Measurements from ENCODE around the gene CLHC1. TPM values are rescaled to one million over a fixed set of nuclear protein-coding genes. Genes with fewer than 3 reads are reported as not detected.

Gene CLHC1
- total and polyA plus RNA-seq, 2 donors (not counting 1 experiment from before 2014, with no cell fraction given) = 6.5 to 11.9 TPM

- no peak for DNase-seq (ENCODE audit: low read depth in 2 of 2)
- Histone ChIP-seq H3K27me3 (ENCODE audit: control insufficient read depth, insufficient read depth, low read length) (no peaks in the 10 kb centered on the region), H2AFZ (ENCODE audit: low read length) (no peak overlapping the region), H3K4me2 (ENCODE audit: extremely low read depth, insufficient read depth, low read length) (no peak overlapping the region), H3K79me2 (ENCODE audit: control insufficient read depth, insufficient read depth, low read length) (peaks cover 7% of the 10 kb centered on the region), H3K9ac (ENCODE audit: insufficient read depth, low read length) (no peak overlapping the region), H3K36me3 (ENCODE audit: control insufficient read depth, insufficient read depth, low read length) (no peaks in the 10 kb centered on the region), H4K20me1 (ENCODE audit: control insufficient read depth, extremely low read depth, insufficient read depth, low read length) (no peaks in the 10 kb centered on the region), H3K4me1 (ENCODE audit: control insufficient read depth, extremely low read depth, insufficient read depth, low read length) (no peaks in the 10 kb centered on the region), H3K9me3 (ENCODE audit: control insufficient read depth, insufficient read depth, low read depth, low read length) (no peaks in the 10 kb centered on the region), H3K4me3 (replicated peaks in 1 of 4; ENCODE audit: control extremely low read depth in 1 of 4, insufficient read depth in 1 of 4, low read depth in 3 of 4, low read length in 4 of 4) (no peak overlapping the region), H3K27ac (ENCODE audit: insufficient read depth, low read length) (no peak overlapping the region)
- no peak for TF ChIP-seq CTCF (conservative IDR thresholded peaks at IDR 0.05 in 1 of 2, IDR thresholded peaks at IDR 0.05 in 1 of 2; ENCODE audit: low read depth in 1 of 2, low read length in 2 of 2)
- no peak for TF ChIP-seq EZH2 (IDR thresholded peaks at IDR 0.05; ENCODE audit: low read length, missing control alignments)
These were observed 6.5 kb downstream of the CLHC1 start for GRCh38 chr2:55225481-55226020.

DNA sequence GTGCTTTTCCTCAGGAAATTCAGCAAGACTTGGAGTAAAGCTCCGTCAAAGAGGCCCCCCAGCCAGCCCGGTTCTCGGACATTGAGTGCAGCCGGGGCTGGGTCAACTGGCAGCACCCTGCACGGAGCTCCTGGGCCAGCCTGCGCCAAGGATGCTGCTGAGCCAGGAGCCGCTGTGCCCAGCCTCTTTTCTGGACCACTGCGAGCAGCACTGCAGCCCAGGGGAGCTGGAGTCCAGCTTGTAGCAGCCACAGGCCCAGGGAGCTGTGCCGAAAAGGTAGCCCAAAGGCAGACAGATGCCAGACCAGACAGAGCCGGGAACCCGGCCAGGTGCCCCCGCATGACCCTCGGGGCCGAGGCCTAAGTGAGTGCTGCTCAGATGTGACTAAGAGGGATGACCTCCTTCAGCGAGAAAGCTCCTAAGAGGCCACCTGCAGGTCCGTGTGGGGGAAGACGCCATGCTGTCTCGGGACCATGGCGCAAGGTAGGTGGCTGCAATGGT is 7.3 kb downstream of the CLHC1 start:
- no peak overlapping the region for H3K4me3 ChIP-seq (replicated peaks in 1 of 4; ENCODE audit: control extremely low read depth in 1 of 4, insufficient read depth in 1 of 4, low read depth in 3 of 4, low read length in 4 of 4)
- H3K9ac ChIP-seq (ENCODE audit: insufficient read depth, low read length) = no peak overlapping the region
- H2AFZ ChIP-seq (ENCODE audit: low read length) = no peak overlapping the region
- H3K79me2 ChIP-seq (ENCODE audit: control insufficient read depth, insufficient read depth, low read length) = peaks cover 6% of the 10 kb centered on the region
- no peak overlapping the region for H3K4me2 ChIP-seq (ENCODE audit: extremely low read depth, insufficient read depth, low read length)
- no peaks in the 10 kb centered on the region for H3K36me3 ChIP-seq (ENCODE audit: control insufficient read depth, insufficient read depth, low read length)
- no peak overlapping the region for H3K27ac ChIP-seq (ENCODE audit: insufficient read depth, low read length)
- no peaks in the 10 kb centered on the region for H3K4me1 ChIP-seq (ENCODE audit: control insufficient read depth, extremely low read depth, insufficient read depth, low read length)
- no peaks in the 10 kb centered on the region for H3K27me3 ChIP-seq (ENCODE audit: control insufficient read depth, insufficient read depth, low read length)
- no peaks in the 10 kb centered on the region for H4K20me1 ChIP-seq (ENCODE audit: control insufficient read depth, extremely low read depth, insufficient read depth, low read length)
- no peaks in the 10 kb centered on the region for H3K9me3 ChIP-seq (ENCODE audit: control insufficient read depth, insufficient read depth, low read depth, low read length)
- TF ChIP-seq CTCF (conservative IDR thresholded peaks at IDR 0.05 in 1 of 2, IDR thresholded peaks at IDR 0.05 in 1 of 2; ENCODE audit: low read depth in 1 of 2, low read length in 2 of 2) = no peak
- TF ChIP-seq EZH2 (IDR thresholded peaks at IDR 0.05; ENCODE audit: low read length, missing control alignments) = no peak
- DNase-seq (ENCODE audit: low read depth in 2 of 2) = no peak

DNA sequence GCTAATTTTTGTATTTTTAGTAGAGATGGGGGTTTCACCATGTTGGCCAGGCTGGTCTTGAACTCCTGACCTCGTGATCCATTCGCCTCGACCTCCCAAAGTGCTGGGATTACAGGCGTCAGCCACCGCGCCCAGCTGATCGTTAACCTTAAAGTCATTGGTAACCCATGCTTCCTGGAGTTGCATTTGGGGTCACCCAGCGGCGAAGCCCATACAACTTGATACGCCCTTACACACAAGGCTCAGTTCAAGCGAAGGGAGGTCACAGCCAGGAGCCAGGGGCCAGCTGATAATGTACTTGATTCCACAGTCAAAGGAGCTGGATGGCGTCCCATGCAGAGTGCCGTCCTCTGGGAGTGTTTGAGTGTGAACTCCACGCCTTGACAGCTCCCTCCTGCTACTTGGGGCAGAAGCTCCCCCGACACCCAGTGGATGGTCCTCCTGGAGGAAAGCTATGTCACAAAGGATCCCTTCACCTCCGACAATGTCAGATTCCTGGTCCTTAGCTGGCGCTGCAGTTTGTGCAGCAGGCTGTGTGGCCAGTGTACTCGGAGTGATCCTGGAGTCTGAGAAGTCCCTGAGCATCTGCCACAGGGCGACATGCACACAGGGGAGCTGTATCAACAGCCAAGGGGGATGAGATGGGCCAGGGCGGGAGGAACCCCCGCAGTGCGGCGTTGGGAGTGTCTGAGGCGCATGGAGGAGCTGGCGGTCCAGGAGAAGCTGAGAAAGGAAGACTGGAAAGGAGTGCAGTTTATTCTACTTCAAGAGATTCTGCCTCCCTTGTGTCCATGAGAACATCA is 7.9 kb downstream of the CLHC1 start:
- no peak overlapping the region for H3K4me2 ChIP-seq (ENCODE audit: extremely low read depth, insufficient read depth, low read length)
- no peaks in the 10 kb centered on the region for H3K4me1 ChIP-seq (ENCODE audit: control insufficient read depth, extremely low read depth, insufficient read depth, low read length)
- H3K27me3 ChIP-seq (ENCODE audit: control insufficient read depth, insufficient read depth, low read length) = no peaks in the 10 kb centered on the region
- H3K36me3 ChIP-seq (ENCODE audit: control insufficient read depth, insufficient read depth, low read length) = no peaks in the 10 kb centered on the region
- no peak for DNase-seq (ENCODE audit: low read depth in 2 of 2)
- H2AFZ ChIP-seq (ENCODE audit: low read length) = no peak overlapping the region
- peaks cover 2% of the 10 kb centered on the region for H3K79me2 ChIP-seq (ENCODE audit: control insufficient read depth, insufficient read depth, low read length)
- H3K27ac ChIP-seq (ENCODE audit: insufficient read depth, low read length) = no peak overlapping the region
- no peak overlapping the region for H3K9ac ChIP-seq (ENCODE audit: insufficient read depth, low read length)
- no peak overlapping the region for H3K4me3 ChIP-seq (replicated peaks in 1 of 4; ENCODE audit: control extremely low read depth in 1 of 4, insufficient read depth in 1 of 4, low read depth in 3 of 4, low read length in 4 of 4)
- H4K20me1 ChIP-seq (ENCODE audit: control insufficient read depth, extremely low read depth, insufficient read depth, low read length) = no peaks in the 10 kb centered on the region
- TF ChIP-seq EZH2 (IDR thresholded peaks at IDR 0.05; ENCODE audit: low read length, missing control alignments) (no peak), CTCF (conservative IDR thresholded peaks at IDR 0.05 in 1 of 2, IDR thresholded peaks at IDR 0.05 in 1 of 2; ENCODE audit: low read depth in 1 of 2, low read length in 2 of 2) (no peak)
- H3K9me3 ChIP-seq (ENCODE audit: control insufficient read depth, insufficient read depth, low read depth, low read length) = no peaks in the 10 kb centered on the region

Measured in fibroblast of lung (primary cell).